HG03354 (cell line): ENCODE measurements around the gene RPS14.

Source experiments
- ATAC-seq: cut with Tn5 transposase; IDR thresholded peaks from one replicate; pipeline ENCODE4 v1.9.1; 2021; ENCODE audit warnings: mild to moderate bottlenecking; ENCODE audit not compliant: unreplicated experiment, poor library complexity, severe bottlenecking

The RPS14 gene

DNA sequence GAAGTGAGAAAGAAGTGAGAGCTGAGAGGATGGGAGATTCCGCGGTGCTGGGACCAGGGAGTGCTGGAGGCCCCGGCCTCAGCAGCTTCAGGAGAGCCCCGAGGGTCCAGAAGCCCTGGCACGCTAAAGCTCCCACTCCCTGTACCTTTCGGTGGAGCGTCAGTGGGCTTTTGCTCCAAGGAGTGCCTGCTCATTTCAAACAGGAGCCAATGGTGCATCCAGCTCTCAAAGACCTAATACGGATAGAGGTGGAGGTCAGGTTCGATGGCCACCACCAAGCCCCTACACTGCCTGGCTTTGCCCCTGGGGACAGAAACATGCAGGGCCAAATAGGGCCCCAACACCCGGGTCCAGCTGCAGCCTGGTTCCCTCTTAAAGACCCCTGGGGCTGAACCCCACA, 45.0 kb downstream of the RPS14 start:
- ATAC-seq, result no peak

DNA sequence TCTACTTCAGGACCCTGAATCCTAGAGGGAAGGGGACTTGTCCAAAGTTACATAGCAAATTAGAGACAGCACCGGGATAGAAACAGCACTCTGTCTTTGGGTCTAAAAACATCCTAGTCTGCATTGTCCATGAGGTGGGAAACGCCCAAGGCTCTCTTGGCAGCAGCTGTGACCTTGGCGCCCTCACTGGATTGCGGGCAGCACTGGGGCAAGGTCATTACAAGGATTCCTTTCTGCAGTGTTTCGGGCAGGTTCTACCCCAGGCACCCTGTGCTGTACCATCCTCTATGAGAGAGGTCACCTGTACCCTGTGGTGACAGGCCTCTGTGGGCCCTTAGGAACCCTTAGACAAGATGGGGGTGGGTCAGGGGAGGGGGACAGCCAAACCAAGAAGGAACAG, 45.4 kb downstream of the RPS14 start:
- ATAC-seq, result no peak

DNA sequence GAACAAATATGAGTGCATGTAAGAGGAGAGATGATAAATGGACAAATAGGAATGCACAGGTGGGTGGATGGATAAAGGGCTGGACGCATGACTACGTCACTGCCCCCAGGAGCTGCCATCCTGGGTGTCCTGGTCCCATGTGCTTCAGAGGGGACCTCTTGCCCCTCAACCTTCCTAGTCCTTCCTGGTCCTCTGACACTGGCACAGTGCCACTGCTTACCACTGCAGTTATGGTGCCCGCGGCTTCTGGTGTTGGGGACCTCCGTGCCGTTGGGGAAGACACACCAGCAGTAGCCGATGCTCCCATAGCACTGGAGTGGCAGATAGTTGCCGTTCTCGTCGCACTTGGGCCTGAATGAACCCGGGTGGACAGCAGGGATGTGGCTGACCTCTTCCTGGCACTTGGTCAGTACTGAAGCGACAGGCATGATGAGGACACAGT, 46.6 kb downstream of the RPS14 start:
- no peak for ATAC-seq

DNA sequence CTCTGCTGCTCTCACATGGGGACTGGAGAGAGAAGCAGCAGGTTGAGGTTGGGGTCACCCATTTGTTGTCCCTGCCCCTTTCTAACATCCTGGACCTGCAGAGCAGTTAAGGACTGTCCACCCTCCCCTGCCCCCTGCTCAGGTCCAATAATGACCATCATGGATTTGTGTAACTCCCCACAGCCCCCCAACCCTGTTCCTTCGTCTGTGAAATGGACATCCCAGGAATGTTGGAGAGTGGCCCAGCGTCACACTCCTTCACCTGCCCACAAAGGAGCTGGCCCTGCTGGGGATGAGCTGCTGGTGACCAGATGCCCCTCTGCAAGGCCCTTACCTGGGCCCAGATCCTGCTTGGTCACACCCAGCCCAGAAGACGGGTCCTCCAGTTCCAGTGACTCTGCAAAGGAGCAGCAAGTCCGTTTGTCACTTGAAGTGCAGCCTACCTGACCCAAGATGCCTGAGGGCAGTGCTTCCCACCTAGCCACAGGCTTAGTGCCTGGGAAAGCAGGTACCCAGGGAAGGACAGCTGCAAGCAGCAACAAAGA, 47.2 kb downstream of the RPS14 start:
- no peak for ATAC-seq

DNA sequence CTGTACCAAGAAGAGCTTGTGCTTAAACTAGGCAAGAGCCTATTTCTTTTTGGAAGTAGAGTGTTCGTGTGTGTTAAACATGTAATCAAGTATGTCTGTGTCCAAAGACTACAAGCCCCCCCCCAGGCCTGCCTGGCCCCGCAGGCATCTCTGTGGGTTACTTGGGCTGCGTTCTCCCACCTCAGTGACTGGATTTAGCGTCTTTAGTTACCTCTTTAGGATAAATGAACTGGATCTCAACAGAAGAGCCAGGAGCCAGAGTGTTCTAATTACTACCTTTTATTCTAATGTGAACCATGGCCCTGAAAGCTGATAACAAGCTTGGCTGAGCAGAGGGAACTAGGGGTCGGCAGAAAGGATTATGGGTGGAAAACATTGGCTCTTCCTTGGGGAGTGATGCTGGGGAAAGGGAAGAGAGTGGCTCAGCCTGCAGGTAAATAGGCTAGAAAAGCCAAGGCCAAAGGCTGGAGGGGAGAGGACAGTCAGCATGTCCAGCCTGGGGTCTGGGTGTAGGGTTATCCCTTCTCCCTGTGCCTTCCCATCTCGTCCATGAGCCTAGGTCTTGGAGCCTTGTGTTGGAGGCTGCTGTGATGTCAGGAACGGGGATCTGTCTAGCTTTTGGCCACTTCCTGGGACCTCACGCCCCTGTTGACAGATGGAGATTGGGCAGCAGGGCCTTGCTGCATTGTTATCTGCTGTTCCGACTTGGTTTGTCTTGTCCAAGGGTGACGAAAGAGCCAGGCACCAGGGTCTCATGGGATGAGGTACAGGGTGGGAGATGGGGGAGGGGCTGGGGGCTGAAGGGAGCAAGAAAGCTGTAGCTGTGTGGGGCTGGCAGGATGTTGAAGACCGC, 47.9 kb downstream of the RPS14 start:
- ATAC-seq, result no peak

DNA sequence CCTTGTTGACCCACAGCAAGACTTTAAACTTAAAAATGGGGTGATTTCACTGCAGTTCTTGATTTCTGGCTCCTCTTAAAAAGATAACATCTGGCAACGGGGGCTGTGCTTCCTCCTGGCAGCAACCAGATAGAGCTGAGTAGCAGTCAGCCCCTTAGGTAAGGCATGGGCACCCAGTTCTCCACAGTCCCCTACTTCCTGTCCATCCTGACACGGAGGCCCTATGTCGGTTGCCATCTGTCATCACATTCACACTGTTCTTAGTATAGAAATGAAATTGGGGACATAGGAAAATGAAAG, 48.5 kb downstream of the RPS14 start:
- no peak for ATAC-seq

DNA sequence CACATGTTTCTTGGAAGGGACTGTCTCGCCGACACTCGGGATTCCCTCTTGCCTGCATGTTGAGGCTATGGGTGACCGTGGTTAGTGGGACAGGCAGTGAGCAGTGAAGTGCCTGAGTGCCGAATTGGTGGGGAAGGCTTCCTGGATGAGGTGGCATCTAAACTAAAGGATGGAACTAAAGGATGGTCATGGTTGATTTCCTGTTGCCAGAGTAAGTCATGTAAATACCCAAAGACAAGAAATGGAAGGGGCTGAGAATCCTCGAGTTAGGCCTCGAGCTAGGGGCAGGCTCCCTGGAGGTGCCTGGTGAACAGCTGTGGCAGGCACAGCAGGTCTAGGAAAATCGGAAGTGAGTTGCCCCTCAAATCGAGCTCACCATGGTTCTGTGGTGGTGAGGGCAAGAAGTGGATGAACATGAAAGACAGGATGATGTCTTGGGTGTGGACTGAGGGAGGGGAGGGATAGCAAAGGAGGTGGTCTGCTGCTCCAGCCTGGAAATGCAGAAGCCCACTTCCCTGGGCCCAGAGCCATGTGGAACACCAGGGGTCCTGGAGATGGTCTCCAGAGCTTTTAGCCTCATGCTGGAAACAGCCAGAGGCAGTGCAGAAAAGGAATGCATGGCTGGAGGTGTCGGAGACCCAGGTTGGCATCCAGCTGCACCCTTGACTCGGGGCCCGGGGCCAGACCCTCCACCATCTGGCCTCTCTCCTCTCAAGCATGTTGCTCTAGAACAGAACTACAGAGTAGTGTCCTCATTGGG, 49.0 kb downstream of the RPS14 start:
- ATAC-seq, result no peak

DNA sequence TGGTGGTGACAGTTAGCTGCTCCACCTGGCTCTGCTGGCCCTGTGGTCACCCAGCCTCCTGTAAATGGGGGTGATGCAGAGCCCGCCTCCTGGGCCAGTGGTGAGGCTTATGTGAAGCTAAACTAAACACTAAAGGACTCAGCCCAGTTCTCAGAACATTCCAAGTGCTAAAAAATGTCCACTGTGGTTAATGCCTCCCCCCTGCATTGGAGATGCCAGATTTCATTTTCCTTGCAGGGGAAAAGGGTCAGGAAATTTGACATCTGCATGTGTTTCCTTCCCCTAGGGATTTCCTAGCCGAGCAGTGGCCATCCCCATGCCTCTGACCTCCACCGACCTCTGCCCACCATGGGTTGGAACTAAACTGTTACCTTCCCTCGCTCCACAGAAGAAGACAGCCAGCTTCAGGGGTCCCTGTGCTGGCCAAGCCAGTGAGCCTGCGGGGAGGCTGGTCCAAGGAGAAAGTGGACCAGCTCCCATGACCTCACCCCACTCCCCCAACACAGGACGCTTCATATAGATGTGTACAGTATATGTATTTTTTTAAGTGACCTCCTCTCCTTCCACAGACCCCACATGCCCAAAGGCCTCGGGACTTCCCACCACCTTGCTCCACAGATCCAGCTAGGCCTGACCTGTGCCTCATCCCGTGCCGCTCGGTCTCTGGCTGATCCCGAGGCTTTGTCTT, 49.9 kb downstream of the RPS14 start:
- ATAC-seq, result no peak

DNA sequence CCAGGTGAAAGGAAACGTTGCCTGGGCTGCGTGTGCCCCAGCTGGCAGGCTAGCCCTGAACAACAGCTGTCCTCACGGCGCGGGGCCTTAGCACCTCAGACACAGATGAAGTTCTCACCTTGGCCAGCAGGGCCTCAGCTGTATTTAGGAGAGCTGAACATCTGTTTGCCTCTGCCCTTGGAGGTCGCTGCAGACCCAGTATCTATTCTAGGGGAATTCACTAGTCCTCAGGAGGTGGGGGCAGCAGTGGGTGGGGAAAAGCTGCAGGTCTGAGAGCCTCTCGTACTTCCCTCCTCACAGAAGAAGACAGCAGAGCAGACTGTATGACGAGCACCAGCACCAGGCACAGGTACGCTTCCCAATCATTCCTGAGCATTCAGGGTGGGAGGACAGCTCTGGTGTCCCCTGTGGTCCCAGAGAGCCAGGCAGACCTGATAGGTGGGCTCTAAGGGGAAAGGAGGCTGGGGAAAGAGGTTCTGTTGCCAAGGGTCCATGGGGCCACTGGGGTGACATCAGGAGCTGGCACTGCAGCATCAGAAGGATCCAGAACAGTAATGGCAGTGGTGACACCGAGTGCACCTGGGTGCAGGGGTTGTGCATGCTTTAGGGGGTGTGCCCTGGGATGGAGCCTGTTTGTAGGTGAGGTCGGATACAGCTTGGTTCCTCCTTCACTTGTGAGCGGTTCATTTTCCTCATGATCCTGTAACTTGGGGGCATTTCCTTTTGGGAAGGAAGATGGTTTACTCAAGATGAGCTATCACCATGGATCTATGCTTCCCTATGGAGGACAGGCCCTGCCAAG, 50.6 kb downstream of the RPS14 start:
- peak; percentile 75 for ATAC-seq

DNA sequence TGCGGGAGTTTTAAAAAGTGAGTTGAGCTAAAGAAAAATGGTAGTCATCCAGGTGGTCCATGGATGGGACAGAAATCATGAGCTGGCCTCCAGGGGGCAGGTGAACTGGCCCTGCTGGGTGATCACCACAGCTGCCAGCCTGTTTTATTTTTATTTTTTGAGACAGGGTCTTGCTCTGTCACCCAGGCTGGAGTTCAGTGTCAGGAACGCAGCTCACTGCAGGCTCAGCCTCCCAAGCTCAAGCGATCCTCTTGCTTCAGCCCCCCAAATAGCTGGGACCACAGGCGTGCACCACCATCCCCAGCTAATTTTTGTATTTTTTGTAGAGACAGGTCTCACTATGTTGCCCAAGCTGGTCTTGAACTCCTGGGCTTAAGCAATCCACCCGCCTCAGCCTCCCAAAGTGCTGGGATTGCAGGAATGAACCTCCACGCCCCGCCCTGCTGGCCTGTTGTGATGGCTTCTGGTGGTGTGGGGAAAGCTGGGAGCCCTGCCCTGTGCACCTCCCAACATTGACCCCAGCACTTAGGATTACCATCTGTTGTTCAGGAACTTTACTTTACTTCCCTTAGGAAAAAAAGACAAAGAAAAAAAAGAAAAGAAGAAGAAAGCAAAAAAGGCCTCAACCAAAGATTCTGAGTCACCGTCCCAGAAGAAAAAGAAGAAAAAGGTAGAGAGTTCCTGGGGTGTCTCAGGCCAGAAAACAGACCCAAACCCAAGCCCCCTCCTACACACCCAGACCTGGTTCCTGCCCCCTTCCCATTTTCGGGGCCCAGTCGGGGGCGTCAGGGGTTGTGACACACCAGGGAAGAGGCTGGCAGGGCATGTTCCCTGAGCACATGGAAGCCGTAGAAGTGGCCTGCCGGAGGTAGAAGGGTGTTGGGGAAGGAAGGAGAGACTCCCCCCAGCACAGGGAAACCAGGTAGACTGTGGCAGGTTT, 51.5 kb downstream of the RPS14 start:
- ATAC-seq, result no peak

DNA sequence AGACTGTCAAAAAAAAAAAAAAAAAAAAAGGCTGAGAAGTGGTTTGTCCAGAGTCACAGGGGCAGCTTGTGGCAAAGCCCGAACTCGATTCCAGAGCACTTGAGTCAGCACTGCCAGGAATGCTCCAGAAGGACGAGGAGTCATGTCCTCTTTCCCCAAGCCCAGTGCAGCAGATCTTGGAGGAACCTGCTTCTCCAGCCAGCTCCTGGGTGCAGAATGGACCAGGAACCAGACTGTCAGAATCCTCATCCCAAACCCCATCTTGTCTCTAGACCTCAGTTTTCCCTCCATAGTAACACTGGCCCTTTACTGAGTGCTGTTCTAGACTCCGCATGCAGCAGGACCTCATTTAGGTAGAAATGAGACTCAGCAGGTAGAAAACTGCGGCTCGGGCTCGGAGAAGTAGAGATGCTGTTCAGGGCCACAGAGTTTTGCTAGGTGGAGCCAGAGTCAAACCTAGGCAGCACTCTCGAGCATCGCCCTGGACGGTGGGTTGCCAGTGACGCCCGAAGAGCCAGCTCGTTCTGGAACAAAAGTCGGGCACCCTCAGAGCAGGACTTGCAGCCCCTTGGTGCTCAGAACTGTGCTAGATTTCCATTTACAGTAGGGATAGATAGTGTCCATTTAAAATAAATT, 52.3 kb downstream of the RPS14 start:
- ATAC-seq, result no peak

DNA sequence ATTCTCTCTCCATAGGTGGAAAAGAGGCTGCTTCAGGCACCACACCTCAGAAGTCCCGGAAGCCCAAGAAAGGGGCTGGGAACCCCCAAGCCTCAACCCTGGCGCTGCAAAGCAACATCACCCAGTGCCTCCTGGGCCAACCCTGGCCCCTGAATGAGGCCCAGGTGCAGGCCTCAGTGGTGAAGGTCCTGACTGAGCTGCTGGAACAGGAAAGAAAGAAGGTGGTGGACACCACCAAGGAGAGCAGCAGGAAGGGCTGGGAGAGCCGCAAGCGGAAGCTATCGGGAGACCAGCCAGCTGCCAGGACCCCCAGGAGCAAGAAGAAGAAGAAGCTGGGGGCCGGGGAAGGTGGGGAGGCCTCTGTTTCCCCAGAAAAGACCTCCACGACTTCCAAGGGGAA, 53.3 kb downstream of the RPS14 start:
- no peak for ATAC-seq

DNA sequence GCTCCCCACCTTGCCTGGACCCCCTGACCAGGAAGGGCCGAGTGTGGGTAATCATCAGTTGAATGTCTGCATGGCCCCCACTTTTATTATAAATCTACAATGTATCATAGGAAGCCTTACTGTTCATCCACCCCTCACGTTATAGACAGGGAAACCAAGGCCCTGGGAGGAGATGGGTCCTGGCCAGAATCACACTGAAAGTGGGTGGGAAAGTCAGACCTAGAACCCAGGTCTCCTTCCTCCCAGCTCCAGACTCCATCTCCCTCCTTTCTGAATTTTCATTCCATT, 53.9 kb downstream of the RPS14 start:
- no peak for ATAC-seq

DNA sequence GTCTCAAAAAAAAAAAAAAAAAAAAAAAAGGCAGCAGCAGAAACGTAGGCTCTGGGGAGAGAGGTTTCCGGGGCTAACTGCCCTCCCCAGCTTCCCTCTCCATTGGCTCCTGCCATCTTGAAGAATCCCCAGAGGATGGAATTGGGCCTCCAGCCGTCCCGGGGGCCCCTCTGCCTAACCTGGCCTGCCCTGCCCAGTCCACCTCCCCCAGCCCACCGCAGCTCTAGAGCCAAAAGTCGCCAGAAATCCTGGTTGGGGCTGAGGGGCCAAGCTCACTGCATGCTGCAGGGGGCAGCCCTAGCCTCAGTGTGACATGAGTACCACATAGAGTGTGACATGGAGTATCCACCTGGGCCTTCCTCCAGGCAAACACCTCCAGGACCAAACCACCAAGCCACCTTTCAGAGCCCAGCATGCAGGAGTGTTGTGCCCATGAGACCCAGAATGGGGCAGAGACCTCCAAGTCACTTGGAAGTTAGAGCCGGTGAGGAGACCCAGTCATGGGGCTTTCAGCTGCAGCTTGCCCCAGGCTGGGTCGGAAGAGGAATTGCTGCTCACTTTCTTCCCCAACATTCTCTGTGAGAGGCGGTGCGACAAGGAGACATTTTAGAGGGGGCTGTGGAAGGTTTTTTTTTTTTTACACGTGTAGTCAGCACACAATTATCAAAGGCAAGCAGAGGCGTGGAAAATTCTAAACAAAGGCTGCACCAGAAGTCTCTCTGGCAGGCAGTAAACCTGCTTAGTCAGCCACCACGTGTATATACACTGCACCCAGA, 54.4 kb downstream of the RPS14 start:
- ATAC-seq, result no peak

DNA sequence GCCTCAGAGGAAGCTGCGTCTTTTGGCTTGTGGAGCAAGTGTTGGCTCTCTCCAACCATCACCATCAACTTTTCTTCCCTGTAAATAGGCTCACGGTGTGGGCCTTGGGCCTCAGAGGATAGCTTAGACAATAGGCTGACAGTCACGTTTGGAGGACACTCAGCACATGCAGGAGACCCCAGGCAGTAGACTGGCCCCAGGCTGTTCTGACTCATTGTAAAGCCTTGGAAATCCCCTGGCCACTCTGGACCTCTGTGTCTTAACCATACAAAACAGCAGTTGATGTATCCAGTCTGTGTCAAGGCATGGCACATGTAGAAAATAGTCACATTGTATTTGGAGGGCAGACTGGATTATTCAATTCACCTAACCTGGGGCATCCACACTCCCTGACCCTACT, 55.4 kb downstream of the RPS14 start:
- ATAC-seq, result no peak

DNA sequence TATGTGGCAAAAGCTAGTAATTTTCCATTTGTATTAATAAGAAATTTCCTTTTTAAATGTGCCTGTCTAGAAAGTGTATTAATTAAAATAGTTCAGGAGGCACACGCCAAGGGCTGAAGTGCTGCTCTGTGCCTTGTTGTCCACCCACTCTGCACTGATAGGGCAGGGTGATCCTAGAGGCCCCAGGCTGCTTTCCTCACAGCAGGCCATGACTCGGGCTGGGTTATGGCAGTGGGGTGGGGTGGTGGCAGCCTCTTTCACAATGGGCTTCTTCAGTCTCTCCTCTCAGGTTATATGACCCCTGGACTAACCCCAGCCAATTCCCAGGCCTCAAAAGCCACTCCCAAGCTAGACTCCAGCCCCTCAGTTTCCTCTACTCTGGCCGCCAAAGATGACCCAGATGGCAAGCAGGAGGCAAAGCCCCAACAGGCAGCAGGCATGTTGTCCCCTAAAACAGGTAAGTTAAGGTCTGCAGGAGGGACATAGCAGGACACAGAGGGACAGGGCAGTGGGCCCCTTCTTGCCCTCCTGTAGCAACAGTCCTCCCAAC, 56.4 kb downstream of the RPS14 start:
- no peak for ATAC-seq

DNA sequence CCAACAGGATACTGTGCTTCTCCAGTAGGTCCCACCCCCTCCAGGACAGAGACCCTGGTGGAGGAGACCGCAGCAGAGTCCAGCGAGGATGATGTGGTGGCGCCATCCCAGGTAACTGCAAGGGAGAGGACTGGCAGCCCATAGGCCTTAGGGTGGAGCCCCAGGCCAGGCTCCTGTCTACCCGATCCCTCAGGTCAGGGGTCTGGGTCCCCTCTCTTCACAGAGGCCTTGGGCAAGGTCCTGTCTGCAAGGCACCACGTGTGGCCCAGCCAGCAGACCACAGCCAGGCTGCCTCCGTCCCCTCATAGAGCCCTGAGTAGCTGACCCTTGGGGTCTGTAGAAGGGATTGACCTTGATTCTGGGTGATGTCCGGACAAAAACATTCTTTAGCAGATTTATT, 56.9 kb downstream of the RPS14 start:
- no peak for ATAC-seq
